Fibroblast of lung (primary cell): ENCODE results near the gene FUBP3.

Experiments
- EZH2 ChIP-seq: IDR thresholded peaks from 2 replicates; pipeline ENCODE4 v1.5.1; 2012; ENCODE audit warnings: low read length, control low read depth, mild to moderate bottlenecking; ENCODE audit errors: missing control alignments
- TF ChIP-seq, protein P1 (sequence below), 2 donors: IDR thresholded peaks in 1 of 2; conservative IDR thresholded peaks in 1 of 2; 1 replicate in 1 of 2; 2 replicates in 1 of 2; pipeline ENCODE4 v1.5.1; 2011 to 2012; ENCODE audit warnings: low read length in 2 of 2, control low read depth in 1 of 2, inconsistent platforms in 1 of 2, low read depth in 1 of 2, mild to moderate bottlenecking in 1 of 2

- TF ChIP-seq, protein P1, sequence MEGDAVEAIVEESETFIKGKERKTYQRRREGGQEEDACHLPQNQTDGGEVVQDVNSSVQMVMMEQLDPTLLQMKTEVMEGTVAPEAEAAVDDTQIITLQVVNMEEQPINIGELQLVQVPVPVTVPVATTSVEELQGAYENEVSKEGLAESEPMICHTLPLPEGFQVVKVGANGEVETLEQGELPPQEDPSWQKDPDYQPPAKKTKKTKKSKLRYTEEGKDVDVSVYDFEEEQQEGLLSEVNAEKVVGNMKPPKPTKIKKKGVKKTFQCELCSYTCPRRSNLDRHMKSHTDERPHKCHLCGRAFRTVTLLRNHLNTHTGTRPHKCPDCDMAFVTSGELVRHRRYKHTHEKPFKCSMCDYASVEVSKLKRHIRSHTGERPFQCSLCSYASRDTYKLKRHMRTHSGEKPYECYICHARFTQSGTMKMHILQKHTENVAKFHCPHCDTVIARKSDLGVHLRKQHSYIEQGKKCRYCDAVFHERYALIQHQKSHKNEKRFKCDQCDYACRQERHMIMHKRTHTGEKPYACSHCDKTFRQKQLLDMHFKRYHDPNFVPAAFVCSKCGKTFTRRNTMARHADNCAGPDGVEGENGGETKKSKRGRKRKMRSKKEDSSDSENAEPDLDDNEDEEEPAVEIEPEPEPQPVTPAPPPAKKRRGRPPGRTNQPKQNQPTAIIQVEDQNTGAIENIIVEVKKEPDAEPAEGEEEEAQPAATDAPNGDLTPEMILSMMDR (conservative IDR thresholded peaks at IDR 0.05 in 1 of 2, IDR thresholded peaks at IDR 0.05 in 1 of 2; ENCODE audit: low read depth in 1 of 2, low read length in 2 of 2), result no peak
- TF ChIP-seq EZH2, result no peak
Observed at GRCh38 chr9:130630071-130630450, 50.7 kb downstream of the FUBP3 start.
